Measurements from ENCODE around the gene MED13L.

DNA sequence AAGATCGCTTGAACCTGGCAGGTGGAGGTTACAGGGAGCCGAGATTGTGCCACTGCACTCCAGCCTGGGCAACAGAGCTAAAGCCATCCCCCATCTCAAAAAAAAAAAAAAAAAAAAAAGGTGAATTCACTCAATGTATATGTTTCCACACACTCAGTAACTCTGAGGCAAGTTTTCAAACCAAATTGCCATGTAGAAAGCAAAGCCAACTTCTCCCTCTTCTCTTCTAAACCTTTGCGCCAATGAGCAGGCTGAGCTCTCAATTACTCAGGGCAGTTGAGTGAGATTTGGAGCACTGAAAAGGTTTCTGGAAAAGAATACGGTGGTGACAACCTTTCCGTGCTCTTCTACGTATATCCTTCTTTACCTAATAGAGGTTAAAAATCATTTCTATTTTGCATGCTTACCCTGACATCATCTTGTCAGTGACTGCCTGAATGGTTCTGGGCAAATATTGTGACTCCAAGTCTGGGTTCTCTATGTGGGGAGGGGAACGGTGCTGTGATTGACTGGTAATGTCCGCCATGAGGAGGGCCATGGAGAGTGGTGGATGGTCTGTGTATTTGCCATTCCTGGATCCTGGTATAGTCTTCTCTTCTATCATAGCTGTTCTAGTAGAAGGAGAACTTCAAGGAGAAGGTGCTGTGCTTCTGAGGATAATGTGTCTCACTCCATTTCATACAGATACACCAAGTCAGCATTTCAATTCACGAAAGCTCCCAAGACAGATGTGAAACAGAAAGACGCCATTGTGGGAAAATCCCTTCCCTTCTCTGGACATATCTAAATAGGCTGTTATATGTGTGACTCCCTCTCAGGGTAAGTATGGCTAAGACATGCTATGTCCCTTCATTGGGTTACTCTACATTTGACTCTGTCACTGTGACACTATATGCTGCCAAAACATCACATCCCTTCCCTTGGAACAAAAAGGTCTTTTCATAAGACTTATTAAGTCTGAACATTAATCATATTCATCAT lies 46.2 kb upstream of the MED13L start:
- TF ChIP-seq YY1 (IDR thresholded peaks at IDR 0.05) (no peak), JUND (IDR thresholded peaks at IDR 0.05) (no peak)
- TF ChIP-seq, protein P1, sequence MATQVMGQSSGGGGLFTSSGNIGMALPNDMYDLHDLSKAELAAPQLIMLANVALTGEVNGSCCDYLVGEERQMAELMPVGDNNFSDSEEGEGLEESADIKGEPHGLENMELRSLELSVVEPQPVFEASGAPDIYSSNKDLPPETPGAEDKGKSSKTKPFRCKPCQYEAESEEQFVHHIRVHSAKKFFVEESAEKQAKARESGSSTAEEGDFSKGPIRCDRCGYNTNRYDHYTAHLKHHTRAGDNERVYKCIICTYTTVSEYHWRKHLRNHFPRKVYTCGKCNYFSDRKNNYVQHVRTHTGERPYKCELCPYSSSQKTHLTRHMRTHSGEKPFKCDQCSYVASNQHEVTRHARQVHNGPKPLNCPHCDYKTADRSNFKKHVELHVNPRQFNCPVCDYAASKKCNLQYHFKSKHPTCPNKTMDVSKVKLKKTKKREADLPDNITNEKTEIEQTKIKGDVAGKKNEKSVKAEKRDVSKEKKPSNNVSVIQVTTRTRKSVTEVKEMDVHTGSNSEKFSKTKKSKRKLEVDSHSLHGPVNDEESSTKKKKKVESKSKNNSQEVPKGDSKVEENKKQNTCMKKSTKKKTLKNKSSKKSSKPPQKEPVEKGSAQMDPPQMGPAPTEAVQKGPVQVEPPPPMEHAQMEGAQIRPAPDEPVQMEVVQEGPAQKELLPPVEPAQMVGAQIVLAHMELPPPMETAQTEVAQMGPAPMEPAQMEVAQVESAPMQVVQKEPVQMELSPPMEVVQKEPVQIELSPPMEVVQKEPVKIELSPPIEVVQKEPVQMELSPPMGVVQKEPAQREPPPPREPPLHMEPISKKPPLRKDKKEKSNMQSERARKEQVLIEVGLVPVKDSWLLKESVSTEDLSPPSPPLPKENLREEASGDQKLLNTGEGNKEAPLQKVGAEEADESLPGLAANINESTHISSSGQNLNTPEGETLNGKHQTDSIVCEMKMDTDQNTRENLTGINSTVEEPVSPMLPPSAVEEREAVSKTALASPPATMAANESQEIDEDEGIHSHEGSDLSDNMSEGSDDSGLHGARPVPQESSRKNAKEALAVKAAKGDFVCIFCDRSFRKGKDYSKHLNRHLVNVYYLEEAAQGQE (IDR thresholded peaks at IDR 0.05), result no peak
- TF ChIP-seq, protein P2, sequence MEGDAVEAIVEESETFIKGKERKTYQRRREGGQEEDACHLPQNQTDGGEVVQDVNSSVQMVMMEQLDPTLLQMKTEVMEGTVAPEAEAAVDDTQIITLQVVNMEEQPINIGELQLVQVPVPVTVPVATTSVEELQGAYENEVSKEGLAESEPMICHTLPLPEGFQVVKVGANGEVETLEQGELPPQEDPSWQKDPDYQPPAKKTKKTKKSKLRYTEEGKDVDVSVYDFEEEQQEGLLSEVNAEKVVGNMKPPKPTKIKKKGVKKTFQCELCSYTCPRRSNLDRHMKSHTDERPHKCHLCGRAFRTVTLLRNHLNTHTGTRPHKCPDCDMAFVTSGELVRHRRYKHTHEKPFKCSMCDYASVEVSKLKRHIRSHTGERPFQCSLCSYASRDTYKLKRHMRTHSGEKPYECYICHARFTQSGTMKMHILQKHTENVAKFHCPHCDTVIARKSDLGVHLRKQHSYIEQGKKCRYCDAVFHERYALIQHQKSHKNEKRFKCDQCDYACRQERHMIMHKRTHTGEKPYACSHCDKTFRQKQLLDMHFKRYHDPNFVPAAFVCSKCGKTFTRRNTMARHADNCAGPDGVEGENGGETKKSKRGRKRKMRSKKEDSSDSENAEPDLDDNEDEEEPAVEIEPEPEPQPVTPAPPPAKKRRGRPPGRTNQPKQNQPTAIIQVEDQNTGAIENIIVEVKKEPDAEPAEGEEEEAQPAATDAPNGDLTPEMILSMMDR (IDR thresholded peaks at IDR 0.05; ENCODE audit: low read depth, low read length, missing input control), result no peak
